Heart left ventricle (tissue), 13 donors: ENCODE data around the gene NTRK3.

Source experiments
- POLR2A ChIP-seq, 2 donors: fragments of 450-650 bp; IDR thresholded peaks; one replicate each; pipeline ENCODE4 v1.6.1; 2017; ENCODE audit warnings: antibody characterized with exemption in 2 of 2, mild to moderate bottlenecking in 2 of 2, moderate library complexity in 2 of 2
- TF ChIP-seq, protein P1 (sequence below), 12 donors: fragments of 200-600 bp; sonication (generic) in 4 of 12; IDR thresholded peaks; one replicate each; pipeline versions ENCODE4 v1.5.0 to v1.8.0; 2018 to 2022; ENCODE audit warnings: antibody characterized with exemption in 12 of 12, mild to moderate bottlenecking in 5 of 12
- donor health status: ischemic (EF 13 %, LVEDD 7.1; RV severe dilation, severe dysfunction).
- donor health status: DM: no; HTN: yes; CAD: no.
- donor health status: DM: no; HTN: no; CAD: no.
- donor health status: ischemic (EF 25% LVEDD 6.9; RV normal size, moderate dysfunction).
- donor health status: ischemic (EF 25% LVEDD 5.7; RV mildly dilated, moderate dysfunction).
- donor health status: ischemic (EF 35%, LVEDD 5.7; RV mildly dilated, moderate dysfunction).
- donor health status: nonischemic (EF 11% LVEDD 7.7; RV severe dilation, severe dysfunction).
- donor health status: DM: yes; HTN: yes; CAD: no.
- donor health status: PGD.
- donor health status: ischemic (EF 29% LVEDD 5.4; RV normal size, mild dysfunction).
- donor health status: nonischemic (EF 23%, LVEDD 6.1; RV moderate dilation, normal function).

DNA sequence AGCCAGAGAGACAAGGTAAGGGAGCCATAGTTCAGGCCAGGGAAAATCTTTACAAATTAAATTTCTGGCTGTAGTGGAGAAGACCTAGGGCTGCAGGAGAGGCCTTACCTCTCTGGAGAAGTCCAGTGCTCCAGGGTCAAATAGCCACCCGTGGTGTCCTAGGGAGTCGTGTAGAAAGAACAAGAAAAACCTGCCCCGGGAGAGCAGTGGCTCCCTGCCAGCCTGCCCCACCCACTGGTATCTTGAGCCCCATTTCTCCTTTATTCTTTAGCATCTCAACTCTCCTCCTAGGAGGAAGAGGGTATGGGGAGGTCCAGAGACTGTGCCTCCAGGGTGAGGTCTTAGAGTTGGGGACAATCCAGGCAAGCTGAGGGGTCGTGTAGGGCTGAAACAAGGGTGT lies 32.1 kb upstream of the NTRK3 start:
- TF ChIP-seq, protein P1, sequence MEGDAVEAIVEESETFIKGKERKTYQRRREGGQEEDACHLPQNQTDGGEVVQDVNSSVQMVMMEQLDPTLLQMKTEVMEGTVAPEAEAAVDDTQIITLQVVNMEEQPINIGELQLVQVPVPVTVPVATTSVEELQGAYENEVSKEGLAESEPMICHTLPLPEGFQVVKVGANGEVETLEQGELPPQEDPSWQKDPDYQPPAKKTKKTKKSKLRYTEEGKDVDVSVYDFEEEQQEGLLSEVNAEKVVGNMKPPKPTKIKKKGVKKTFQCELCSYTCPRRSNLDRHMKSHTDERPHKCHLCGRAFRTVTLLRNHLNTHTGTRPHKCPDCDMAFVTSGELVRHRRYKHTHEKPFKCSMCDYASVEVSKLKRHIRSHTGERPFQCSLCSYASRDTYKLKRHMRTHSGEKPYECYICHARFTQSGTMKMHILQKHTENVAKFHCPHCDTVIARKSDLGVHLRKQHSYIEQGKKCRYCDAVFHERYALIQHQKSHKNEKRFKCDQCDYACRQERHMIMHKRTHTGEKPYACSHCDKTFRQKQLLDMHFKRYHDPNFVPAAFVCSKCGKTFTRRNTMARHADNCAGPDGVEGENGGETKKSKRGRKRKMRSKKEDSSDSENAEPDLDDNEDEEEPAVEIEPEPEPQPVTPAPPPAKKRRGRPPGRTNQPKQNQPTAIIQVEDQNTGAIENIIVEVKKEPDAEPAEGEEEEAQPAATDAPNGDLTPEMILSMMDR (IDR thresholded peaks at IDR 0.05), result no peak
- TF ChIP-seq POLR2A (IDR thresholded peaks at IDR 0.05), result no peak
